Spleen (tissue), 7 donors: ENCODE measurements around the gene NRG3.

Experiments
- POLR2A ChIP-seq, 3 donors: fragments of 450-650 bp; IDR thresholded peaks; one replicate each; pipeline ENCODE4 v1.5.1; 2017; ENCODE audit warnings: antibody characterized with exemption in 3 of 3, mild to moderate bottlenecking in 1 of 3
- POLR2AphosphoS5 ChIP-seq, 3 donors: sonication (generic); formaldehyde crosslinking; IDR thresholded peaks; one replicate each; pipeline ENCODE4 v1.5.1; 2017; ENCODE audit warnings: antibody characterized with exemption in 3 of 3
- TF ChIP-seq, protein P1 (sequence below), 11 experiments: fragments of 200-600 bp in 7 of 11; fragments of 450-650 bp in 4 of 11; sonication (generic) in 4 of 11; IDR thresholded peaks in 8 of 11; conservative IDR thresholded peaks in 3 of 11; 1 replicate in 7 of 11; 2 replicates in 4 of 11; pipeline versions ENCODE4 v1.4.0 to v1.8.0; 2016 to 2021; ENCODE audit warnings: antibody characterized with exemption in 11 of 11, inconsistent platforms in 4 of 11, mild to moderate bottlenecking in 1 of 11
- donor health status: DM: no; HTN: no; CAD: no; lungs with moderate emphysema.
- donor health status: DM: no; HTN: no; CAD: no.
- donor health status: DM: no; HTN: no; CAD: no.

DNA sequence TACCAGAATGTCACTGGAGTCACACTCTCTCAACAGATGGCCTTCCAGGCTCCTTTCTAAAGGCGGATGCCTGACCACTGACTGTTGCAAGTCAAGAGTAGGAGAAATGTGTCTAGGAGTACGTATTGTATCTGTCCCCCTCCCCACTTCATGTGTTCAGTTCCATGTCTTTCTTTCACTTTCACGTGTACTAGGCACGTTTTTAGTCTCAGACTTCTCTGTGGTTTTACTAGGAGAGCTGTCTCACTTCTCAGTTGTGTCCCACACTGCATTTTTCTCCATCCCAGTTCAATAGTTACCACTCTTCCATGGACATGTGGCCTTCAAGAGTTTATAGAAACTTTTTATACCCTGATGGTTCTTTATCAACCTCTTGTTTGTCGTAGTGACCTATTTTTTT, 893.0 kb downstream of the NRG3 start:
- TF ChIP-seq POLR2A (IDR thresholded peaks at IDR 0.05) = no peak
- TF ChIP-seq, protein P1, sequence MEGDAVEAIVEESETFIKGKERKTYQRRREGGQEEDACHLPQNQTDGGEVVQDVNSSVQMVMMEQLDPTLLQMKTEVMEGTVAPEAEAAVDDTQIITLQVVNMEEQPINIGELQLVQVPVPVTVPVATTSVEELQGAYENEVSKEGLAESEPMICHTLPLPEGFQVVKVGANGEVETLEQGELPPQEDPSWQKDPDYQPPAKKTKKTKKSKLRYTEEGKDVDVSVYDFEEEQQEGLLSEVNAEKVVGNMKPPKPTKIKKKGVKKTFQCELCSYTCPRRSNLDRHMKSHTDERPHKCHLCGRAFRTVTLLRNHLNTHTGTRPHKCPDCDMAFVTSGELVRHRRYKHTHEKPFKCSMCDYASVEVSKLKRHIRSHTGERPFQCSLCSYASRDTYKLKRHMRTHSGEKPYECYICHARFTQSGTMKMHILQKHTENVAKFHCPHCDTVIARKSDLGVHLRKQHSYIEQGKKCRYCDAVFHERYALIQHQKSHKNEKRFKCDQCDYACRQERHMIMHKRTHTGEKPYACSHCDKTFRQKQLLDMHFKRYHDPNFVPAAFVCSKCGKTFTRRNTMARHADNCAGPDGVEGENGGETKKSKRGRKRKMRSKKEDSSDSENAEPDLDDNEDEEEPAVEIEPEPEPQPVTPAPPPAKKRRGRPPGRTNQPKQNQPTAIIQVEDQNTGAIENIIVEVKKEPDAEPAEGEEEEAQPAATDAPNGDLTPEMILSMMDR (IDR thresholded peaks at IDR 0.05 in 8 of 11, conservative IDR thresholded peaks at IDR 0.05 in 3 of 11) = no peak
- no peak for TF ChIP-seq POLR2AphosphoS5 (IDR thresholded peaks at IDR 0.05)
